Mesothelial cell of epicardium (in vitro differentiated cells): ENCODE data around the gene MESP2. TPM values are rescaled to one million over a fixed set of nuclear protein-coding genes. Genes with fewer than 3 reads are reported as not detected.

Source experiments
- DNase-seq, 2 experiments: peaks; one replicate each; pipeline ENCODE4 v3.0.0; 2021; ENCODE audit warnings: low spot score in 2 of 2; ENCODE audit not compliant: unreplicated experiment in 2 of 2
- H3K27ac Mint-ChIP-seq: 2 replicates; pipeline ENCODE4 v1.8.0; 2021; ENCODE audit warnings: mixed read lengths
- H3K27me3 Mint-ChIP-seq: 2 replicates; pipeline ENCODE4 v1.8.0; 2021; ENCODE audit warnings: low read depth, mixed read lengths
- H3K36me3 Mint-ChIP-seq: 2 replicates; pipeline ENCODE4 v1.8.0; 2021; ENCODE audit warnings: mixed read lengths
- H3K4me1 Mint-ChIP-seq: 2 replicates; pipeline ENCODE4 v1.8.0; 2021; ENCODE audit warnings: mixed read lengths
- H3K4me3 Mint-ChIP-seq: 2 replicates; pipeline ENCODE4 v1.8.0; 2021; ENCODE audit warnings: mild to moderate bottlenecking, moderate library complexity, mixed read lengths
- H3K9me3 Mint-ChIP-seq: 2 replicates; pipeline ENCODE4 v1.8.0; 2021; ENCODE audit warnings: mixed read lengths
- CTCF ChIP-seq: fragments of 200-600 bp; sonication (generic); IDR thresholded peaks from one replicate; pipeline ENCODE4 v1.5.0; 2021; ENCODE audit warnings: antibody characterized with exemption; ENCODE audit not compliant: unreplicated experiment
- total RNA-seq: library from RNA; stranded (reverse); gene quantifications from 3 replicates; pipeline ENCODE4 v1.2.1, GENCODE V29; 2021

The MESP2 gene
- total RNA-seq, 1 donor from 2014 or later = 0.29 TPM

GRCh38 chr15:89809093-89809786 is 33.1 kb downstream of the MESP2 start:
- Mint-ChIP-seq H3K9me3 (no peaks in the 10 kb centered on the region), H3K4me1 (no peaks in the 10 kb centered on the region), H3K27me3 (peaks cover 17% of the 10 kb centered on the region), H3K4me3 (no peak overlapping the region), H3K27ac (peak overlapping the region; percentile 12), H3K36me3 (no peaks in the 10 kb centered on the region)
- DNase-seq = no peak
- no peak for TF ChIP-seq CTCF

- Mint-ChIP-seq H3K4me1 (no peaks in the 10 kb centered on the region), H3K27ac (no peak overlapping the region), H3K9me3 (no peaks in the 10 kb centered on the region), H3K4me3 (no peak overlapping the region), H3K36me3 (no peaks in the 10 kb centered on the region), H3K27me3 (peaks cover 19% of the 10 kb centered on the region)
- no peak for DNase-seq
- TF ChIP-seq CTCF = no peak
Measured at GRCh38 chr15:89809787-89810148, 33.6 kb downstream of the MESP2 start.

- Mint-ChIP-seq H3K9me3 (peaks cover 3% of the 10 kb centered on the region), H3K4me3 (no peak overlapping the region), H3K27me3 (peaks cover 29% of the 10 kb centered on the region), H3K36me3 (no peaks in the 10 kb centered on the region), H3K4me1 (no peaks in the 10 kb centered on the region), H3K27ac (no peak overlapping the region)
- TF ChIP-seq CTCF = no peak
- DNase-seq = no peak
Measured at GRCh38 chr15:89810837-89811236, 34.7 kb downstream of the MESP2 start.

- H3K27me3 Mint-ChIP-seq = peaks cover 41% of the 10 kb centered on the region
- H3K4me3 Mint-ChIP-seq = no peak overlapping the region
- TF ChIP-seq CTCF = no peak
- peak overlapping the region; percentile 28 for H3K27ac Mint-ChIP-seq
- peaks cover 8% of the 10 kb centered on the region for H3K4me1 Mint-ChIP-seq
- DNase-seq = no peak
- H3K36me3 Mint-ChIP-seq = peaks cover 2% of the 10 kb centered on the region
- H3K9me3 Mint-ChIP-seq = peaks cover 8% of the 10 kb centered on the region
Measured at GRCh38 chr15:89812011-89812846, 36.1 kb downstream of the MESP2 start.

DNA sequence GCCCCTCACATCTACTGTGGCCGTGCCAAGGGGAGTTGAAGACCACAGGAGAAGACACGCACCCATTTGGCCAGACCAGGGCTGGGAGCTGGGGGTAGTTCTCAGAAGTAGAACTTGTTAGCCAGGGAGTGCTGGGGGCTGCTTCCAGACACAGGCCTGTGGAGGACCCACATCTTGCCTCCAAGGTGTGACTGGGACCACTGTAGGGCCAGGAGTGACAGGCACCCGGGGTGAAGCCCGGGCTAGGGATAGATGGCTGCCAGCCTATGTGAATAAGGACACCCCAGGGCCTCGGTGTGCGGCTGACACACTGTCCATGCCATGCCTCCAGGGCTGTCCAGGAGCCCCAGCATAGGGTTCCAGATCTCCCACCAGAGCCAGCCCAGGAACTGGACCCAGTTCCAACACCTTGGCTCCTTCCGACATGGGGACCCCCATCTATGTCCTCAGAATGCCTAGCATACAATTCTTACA is 36.8 kb downstream of the MESP2 start:
- Mint-ChIP-seq H3K4me1 (peaks cover 8% of the 10 kb centered on the region), H3K9me3 (peaks cover 8% of the 10 kb centered on the region), H3K27me3 (peaks cover 46% of the 10 kb centered on the region), H3K27ac (no peak overlapping the region), H3K4me3 (no peak overlapping the region), H3K36me3 (peaks cover 2% of the 10 kb centered on the region)
- no peak for DNase-seq
- no peak for TF ChIP-seq CTCF
